SJCRH30 (cell line): Measurements from ENCODE around the gene HOXA7. TPM values are rescaled to one million over a fixed set of nuclear protein-coding genes. Genes with fewer than 3 reads are reported as not detected.

Experiments
- DNase-seq, 2 experiments: peaks; one replicate each; pipeline ENCODE4 v3.0.0-alpha.2; 2015 to 2020
- H3K27ac ChIP-seq: fragments of 250-450 bp; sonication (Bioruptor Pico); 2 replicates; pipeline ENCODE4 v1.5.1; 2020; ENCODE audit warnings: mild to moderate bottlenecking, moderate library complexity
- H3K27me3 ChIP-seq: fragments of 250-450 bp; sonication (Bioruptor Pico); 2 replicates; pipeline ENCODE4 v1.5.1; 2020; ENCODE audit warnings: mild to moderate bottlenecking, moderate library complexity
- H3K36me3 ChIP-seq: fragments of 250-450 bp; sonication (Bioruptor Pico); 2 replicates; pipeline ENCODE4 v1.5.1; 2020; ENCODE audit warnings: mild to moderate bottlenecking, moderate library complexity
- H3K4me1 ChIP-seq: fragments of 250-450 bp; sonication (Bioruptor Pico); 2 replicates; pipeline ENCODE4 v1.5.1; 2020; ENCODE audit warnings: mild to moderate bottlenecking, moderate library complexity
- H3K4me3 ChIP-seq: fragments of 250-450 bp; sonication (Bioruptor Pico); 2 replicates; pipeline ENCODE4 v1.5.1; 2020; ENCODE audit warnings: mild to moderate bottlenecking, moderate library complexity
- H3K9me3 ChIP-seq: fragments of 250-450 bp; sonication (Bioruptor Pico); replicated peaks from 2 replicates; pipeline ENCODE4 v1.5.1; 2020; ENCODE audit warnings: mild to moderate bottlenecking, moderate library complexity
- total RNA-seq: library from RNA; depleted of rRNA; stranded (reverse); fragments of >200 nt; shearing (Covaris generic); gene quantifications from 2 replicates; pipeline ENCODE4 v1.2.3, GENCODE V29; 2014; rRNA removed

The HOXA7 gene
- total RNA-seq, 1 experiment from 2014 or later, result 40.4 TPM

DNA sequence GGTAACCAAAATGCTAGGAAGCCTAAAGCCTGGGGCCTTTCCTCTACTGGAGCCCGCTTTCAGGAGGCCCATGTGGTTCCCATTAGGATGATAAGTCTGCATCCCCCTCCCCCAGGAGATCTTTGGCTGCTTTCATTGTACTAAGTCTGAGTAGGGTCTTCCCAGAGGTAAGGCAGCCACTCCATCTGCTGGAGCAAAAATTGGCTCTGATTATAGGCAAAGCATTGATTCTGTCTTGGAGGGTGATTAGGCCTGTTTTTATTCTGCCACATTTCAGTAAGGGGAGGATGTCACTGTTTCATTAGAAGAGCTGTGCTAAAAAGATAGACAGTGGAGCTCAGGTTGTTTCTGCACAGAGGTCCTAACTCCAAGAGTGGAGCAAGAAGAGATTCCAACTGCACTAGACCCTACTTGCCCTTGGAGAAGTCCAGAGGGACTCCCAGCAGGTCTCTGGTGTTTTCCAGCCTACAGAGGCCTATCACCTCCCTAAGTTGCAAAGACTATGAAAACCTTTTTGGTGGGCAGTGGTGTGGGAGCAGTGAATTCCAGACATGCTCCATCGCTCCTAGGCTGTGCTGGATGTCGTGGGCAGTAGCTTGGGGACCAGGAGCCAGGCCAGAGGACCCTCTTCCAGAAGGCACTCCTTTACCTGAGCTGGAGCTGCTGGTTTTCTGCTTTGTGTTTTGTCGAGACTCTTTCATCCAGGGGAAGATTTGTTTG is 46.8 kb downstream of the HOXA7 start:
- Histone ChIP-seq H3K27me3 (no peaks in the 10 kb centered on the region), H3K4me3 (no peak overlapping the region), H3K4me1 (peaks cover 17% of the 10 kb centered on the region), H3K36me3 (peaks cover 30% of the 10 kb centered on the region), H3K9me3 (0 out of 2 replicates have a peak, but pooled peaks cover 2% of the 10 kb centered on the region), H3K27ac (no peak overlapping the region)
- no peak for DNase-seq

DNA sequence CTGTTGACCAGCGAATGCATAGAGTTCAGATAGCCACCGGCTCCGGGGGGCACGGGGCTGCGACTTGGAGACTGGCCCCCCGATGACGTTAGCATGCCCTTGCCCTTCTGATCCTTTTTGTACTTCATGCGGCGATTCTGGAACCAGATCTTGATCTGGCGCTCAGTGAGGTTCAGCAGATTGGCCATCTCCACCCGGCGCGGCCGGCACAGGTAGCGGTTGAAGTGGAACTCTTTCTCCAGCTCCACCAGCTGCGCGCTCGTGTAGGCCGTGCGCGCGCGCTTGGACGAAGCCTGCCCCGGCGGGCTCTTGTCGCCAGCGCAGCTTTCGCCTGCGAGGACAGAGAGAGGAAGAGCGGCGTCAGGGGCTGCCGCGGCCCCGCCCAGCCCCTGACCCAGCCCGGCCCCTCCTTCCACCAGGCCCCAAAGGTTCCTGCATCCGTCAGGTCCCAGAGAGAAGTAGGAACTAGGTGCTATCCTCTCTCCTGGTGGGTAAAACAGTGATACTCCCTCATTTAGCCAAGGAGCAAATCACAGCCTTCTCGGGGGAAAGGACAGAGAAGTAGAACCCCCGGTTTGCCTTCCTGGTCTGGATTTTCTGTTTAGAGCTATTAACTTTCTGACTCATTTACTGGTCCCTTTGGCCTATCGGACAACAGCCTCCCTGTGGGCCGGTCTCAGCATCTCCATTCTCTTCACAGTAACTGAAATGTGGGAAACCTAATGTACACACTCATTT is 47.9 kb downstream of the HOXA7 start:
- H3K9me3 ChIP-seq, result 0 out of 2 replicates have a peak, but pooled peaks cover 2% of the 10 kb centered on the region
- peaks cover 17% of the 10 kb centered on the region for H3K4me1 ChIP-seq
- no peak overlapping the region for H3K4me3 ChIP-seq
- no peak for DNase-seq
- H3K27ac ChIP-seq, result no peak overlapping the region
- H3K36me3 ChIP-seq, result peaks cover 30% of the 10 kb centered on the region
- H3K27me3 ChIP-seq, result no peaks in the 10 kb centered on the region

DNA sequence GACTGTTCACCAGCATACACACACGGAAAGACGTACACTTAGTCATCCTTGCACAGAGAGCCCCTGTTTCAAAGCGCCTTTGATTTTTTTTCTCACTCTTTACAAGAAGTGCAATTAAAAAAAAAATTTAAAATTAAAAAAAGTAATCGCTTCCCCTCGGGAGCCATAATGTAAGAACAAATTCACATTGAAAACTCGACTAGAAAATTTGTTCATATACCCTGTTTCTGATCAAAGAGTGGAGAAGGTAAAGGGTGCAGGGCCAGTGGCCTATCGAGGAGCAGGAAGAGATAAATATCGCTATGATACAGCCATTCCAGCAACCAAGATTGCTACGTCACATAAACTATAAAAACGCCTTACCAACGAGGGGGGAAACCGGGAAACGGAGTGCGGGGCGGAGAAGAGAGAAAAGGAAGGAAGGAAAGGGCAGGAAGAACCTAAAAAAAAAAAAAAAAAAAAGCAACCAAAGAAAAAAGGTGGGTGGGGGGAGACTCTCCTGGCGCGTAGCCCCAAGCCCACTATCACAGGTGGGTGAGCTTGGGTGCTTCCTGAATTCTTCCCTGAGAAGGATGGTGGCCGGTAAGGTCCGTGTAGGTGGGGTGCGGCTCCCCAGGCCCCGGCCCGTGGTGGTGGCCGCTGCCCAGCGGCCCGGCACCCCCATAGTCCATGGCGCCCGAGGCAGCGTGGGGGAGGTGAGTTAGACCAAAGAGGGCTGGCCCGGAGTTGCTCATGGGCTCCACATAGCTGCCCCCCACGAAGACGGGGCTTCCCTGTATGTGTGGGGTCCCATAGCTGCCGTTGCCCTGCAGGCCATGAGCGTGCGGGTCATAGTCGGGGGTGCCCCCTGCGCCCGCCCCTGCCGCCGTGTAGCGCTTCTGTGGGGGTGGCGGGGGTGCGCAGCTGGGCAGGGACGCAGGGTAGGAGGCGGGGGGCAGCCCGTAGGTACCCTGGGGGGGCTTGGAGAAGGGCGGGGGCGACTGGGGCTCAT is 48.8 kb downstream of the HOXA7 start:
- no peaks in the 10 kb centered on the region for H3K27me3 ChIP-seq
- H3K36me3 ChIP-seq, result peaks cover 30% of the 10 kb centered on the region
- no peak for DNase-seq
- H3K9me3 ChIP-seq, result 0 out of 2 replicates have a peak, but pooled peaks cover 2% of the 10 kb centered on the region
- H3K4me3 ChIP-seq, result no peak overlapping the region
- peaks cover 17% of the 10 kb centered on the region for H3K4me1 ChIP-seq
- no peak overlapping the region for H3K27ac ChIP-seq

DNA sequence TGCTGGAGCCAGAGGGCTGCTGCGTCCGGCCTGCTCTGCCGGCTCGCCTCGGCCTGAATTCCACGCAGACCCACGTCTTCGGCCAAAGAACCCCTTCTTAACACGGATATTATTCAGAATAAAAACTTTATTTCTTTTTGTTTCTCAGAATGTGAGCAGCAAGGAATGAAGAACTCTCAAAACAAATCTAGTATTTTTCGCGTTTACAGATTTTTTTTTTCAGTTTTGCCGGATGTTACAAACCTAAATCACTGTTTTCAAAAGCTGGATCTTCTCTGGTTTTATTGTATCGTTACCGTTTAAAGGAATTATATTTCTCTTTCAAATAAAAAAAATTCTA is 49.6 kb downstream of the HOXA7 start:
- H3K27me3 ChIP-seq, result no peaks in the 10 kb centered on the region
- peaks cover 13% of the 10 kb centered on the region for H3K4me1 ChIP-seq
- 0 out of 2 replicates have a peak, but pooled peaks cover 2% of the 10 kb centered on the region for H3K9me3 ChIP-seq
- peaks cover 30% of the 10 kb centered on the region for H3K36me3 ChIP-seq
- no peak for DNase-seq
- H3K27ac ChIP-seq, result no peak overlapping the region
- no peak overlapping the region for H3K4me3 ChIP-seq

DNA sequence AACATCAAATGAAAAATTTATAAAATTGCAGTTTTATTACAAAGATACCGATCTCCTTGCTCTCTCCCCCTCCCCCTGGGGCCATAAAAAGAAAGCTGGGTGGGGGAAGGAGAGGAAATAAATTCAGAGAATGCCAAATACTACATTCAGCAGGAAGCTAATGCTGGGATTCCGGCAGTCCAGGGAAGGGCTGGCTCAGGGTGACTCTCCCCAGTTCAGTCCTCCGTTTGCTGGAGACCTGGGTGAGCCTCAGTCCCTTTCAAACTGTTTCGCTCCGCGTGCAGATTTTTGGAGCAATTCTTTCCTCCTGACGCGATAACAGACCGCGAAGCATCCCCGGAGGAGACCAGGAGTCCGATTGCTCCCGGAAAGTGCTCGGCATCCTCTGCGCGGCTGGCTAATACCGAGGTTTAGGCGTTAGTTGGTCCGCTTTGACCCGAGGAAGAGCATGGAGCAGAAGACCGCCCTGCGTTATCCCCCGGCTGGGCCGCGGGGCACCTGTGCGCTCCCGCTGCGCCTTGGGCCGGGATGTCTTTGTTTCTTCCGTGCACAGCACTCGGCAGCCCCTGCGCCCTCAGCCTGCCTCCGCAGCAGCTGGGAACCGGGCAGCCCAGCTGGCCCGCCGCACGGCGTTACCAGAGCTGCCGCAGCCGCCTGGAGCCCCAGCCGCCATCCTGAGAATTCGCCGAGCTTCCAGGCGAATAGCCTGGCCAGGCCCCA is 50.1 kb downstream of the HOXA7 start:
- Histone ChIP-seq H3K9me3 (0 out of 2 replicates have a peak, but pooled peaks cover 2% of the 10 kb centered on the region), H3K27me3 (no peaks in the 10 kb centered on the region), H3K36me3 (peaks cover 30% of the 10 kb centered on the region), H3K4me1 (peaks cover 8% of the 10 kb centered on the region), H3K27ac (no peak overlapping the region), H3K4me3 (no peak overlapping the region)
- DNase-seq, result no peak

DNA sequence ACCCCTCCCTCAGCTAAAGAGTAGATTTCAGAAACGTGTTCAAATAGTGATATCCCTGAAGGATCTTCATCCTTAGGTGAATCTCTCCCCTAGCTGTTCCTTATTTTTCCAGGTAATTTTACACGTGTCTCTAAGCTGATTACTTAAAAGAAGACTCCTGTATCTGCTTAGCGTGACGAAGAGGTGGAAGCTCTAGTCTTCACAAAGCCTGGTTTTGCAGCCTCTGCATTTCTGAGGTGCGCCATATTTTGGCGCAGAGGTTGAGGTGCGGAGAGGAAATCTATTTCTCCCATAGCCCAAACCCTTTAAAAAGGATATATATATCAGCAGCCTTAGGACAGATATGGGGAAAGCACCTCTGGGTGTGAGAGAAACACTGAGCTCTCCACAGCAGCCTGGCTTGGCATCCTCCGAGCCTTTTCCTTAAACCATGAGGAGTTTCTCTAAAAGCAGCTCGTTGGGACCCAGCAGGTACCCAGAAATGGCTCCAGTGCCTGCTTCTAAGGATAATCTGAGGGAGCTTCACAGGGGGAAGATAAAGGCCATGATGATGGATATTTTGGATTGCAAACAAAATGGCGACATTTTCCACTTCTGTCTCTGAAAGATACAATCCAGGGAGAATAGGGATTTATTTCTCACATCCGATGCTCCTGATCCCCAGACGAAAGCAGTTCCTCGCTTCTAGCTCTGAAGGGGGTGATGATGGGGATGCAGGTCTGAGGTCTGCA is 51.0 kb downstream of the HOXA7 start:
- H3K9me3 ChIP-seq, result 0 out of 2 replicates have a peak, but pooled peaks cover 2% of the 10 kb centered on the region
- no peaks in the 10 kb centered on the region for H3K27me3 ChIP-seq
- no peak overlapping the region for H3K4me3 ChIP-seq
- no peak overlapping the region for H3K27ac ChIP-seq
- DNase-seq, result no peak
- no peaks in the 10 kb centered on the region for H3K4me1 ChIP-seq
- peaks cover 30% of the 10 kb centered on the region for H3K36me3 ChIP-seq

DNA sequence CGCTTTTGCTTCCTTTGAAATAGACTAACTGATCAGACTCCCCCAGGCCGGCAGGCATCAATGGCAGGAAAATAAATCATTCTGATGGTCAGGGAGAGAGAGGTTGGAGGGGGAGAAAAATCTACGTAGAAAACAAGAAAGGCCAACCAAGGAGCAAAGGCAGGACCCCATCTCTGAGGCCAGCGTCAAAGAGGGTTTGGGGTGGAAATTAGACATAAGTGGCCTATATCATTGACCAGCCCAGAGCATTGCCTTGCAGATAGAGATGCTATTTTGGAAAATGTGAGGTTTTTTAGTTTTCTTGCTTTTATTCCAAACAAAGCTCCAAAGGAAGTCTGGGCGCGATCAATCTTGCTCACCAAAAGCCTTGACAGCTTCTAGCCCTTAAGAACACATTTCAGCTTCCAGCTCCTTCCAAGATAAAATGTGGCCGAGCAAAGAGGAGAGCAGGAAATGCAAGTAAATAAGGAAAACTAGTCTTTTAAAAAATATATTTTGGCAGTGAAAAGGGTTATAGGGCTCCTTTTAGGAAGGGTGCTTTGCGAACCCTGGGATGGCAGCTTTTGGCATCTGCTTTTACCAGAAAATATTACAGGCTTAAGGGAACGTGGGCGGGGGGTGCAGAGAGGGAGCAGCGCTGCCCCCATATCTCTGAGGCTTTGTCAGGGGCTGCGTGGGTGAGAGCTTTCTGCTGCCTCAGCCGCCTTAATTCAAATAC is 52.0 kb downstream of the HOXA7 start:
- no peak for DNase-seq
- Histone ChIP-seq H3K4me3 (no peak overlapping the region), H3K9me3 (0 out of 2 replicates have a peak, but pooled peaks cover 2% of the 10 kb centered on the region), H3K27me3 (no peaks in the 10 kb centered on the region), H3K27ac (no peak overlapping the region), H3K4me1 (no peaks in the 10 kb centered on the region), H3K36me3 (peaks cover 28% of the 10 kb centered on the region)

Other genes with a start within 250 kb of the HOXA7 start
- 6.8 and 7.3 TPM in 2 replicates for gene HOXA1, start 60.7 kb downstream of the HOXA7 start, total RNA-seq
- 2.8 and 4.2 TPM in 2 replicates for gene HOXA2, start 54.0 kb downstream of the HOXA7 start, total RNA-seq
- 5.3 and 5.6 TPM in 2 replicates for gene HOXA4, start 25.9 kb downstream of the HOXA7 start, total RNA-seq
- 10.4 and 11.9 TPM in 2 replicates for gene HOXA5, start 13.0 kb downstream of the HOXA7 start, total RNA-seq
- 3.8 and 4.6 TPM in 2 replicates for gene HOXA6, start 8.9 kb downstream of the HOXA7 start, total RNA-seq
- gene HOXA3, start 4.1 kb downstream of the HOXA7 start, total RNA-seq, result 12.0 and 12.2 TPM in 2 replicates
- 0.10 and 0.30 TPM in 2 replicates for gene HOXA9, start 8.9 kb upstream of the HOXA7 start, total RNA-seq
- gene HOXA10, start 17.6 kb upstream of the HOXA7 start, total RNA-seq, result 16.2 and 17.2 TPM in 2 replicates
- gene HOXA11, start 28.6 kb upstream of the HOXA7 start, total RNA-seq, result 5.0 and 5.8 TPM in 2 replicates
- gene HOXA13, start 43.4 kb upstream of the HOXA7 start, total RNA-seq, result 1.6 and 1.7 TPM in 2 replicates
- not detected in 2 replicates for gene EVX1, start 86.1 kb upstream of the HOXA7 start, total RNA-seq